Measurements from ENCODE around the gene SFMBT1.

The SFMBT1 gene

DNA sequence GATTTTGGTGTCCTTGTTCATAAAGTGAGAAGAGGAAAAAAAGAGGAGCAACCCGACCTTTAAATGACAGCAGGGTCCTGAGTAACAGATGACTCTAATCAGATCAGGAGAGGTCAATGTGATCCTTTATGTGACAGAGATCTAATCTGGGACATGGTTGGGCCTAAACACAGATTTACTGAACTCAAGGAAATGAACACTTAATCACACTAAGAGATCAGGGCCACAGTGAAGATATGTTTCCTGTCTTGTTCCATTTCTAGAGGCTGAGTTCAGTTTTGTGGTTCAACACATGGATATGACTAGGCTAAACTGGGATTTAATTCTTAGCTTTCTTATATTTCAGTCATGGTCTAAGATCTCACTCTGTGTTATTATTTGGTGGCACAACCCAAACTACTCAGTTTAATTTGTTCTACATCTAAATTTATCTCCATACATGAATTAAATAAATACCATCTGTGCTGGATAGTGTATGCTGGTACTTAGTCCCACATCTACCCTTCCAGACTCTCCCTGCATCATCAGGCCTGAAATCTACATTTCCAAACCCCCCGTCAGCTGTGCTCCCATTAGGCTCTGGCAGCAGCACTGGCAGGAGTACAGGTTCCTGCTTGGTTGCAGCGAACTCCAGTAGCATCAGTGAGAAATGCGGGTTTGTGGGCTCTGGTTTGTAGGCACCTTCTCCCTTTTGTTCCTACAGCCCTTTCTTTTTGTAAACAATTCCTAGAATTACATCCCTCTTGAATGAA, 22.6 kb downstream of the SFMBT1 start:
- H2AFZ ChIP-seq (ENCODE audit: low read depth, low read length), result no peak overlapping the region
- no peak overlapping the region for H3K23ac ChIP-seq (ENCODE audit: low read length in 2 of 2)
- no peaks in the 10 kb centered on the region for H3K27me3 ChIP-seq (ENCODE audit: control insufficient read depth in 1 of 2, insufficient read depth in 1 of 2, low read length in 2 of 2)
- H3K4ac ChIP-seq (ENCODE audit: low read depth in 1 of 2, low read length in 2 of 2), result no peak overlapping the region
- H3K9ac ChIP-seq (ENCODE audit: low read length), result no peak overlapping the region
- no peak overlapping the region for H2BK12ac ChIP-seq (ENCODE audit: low read length in 2 of 2)
- no peak overlapping the region for H3K27ac ChIP-seq (ENCODE audit: low read length, poor library complexity, severe bottlenecking)
- H3K36me3 ChIP-seq (ENCODE audit: control insufficient read depth in 1 of 2, insufficient read depth in 2 of 2, low read depth in 1 of 2, low read length in 2 of 2), result no peaks in the 10 kb centered on the region
- H4K8ac ChIP-seq (ENCODE audit: low read length), result no peak overlapping the region
- H3K4me1 ChIP-seq (ENCODE audit: control insufficient read depth, insufficient read depth, low read depth, low read length), result no peaks in the 10 kb centered on the region
- peak; percentile 34 for DNase-seq
- H2BK15ac ChIP-seq (ENCODE audit: low read depth, poor library complexity, severe bottlenecking), result no peak overlapping the region
- no peak overlapping the region for H3K4me2 ChIP-seq (ENCODE audit: low read length, poor library complexity, severe bottlenecking)
- H2AK5ac ChIP-seq (ENCODE audit: low read length, severe bottlenecking), result no peak overlapping the region
- H4K91ac ChIP-seq (ENCODE audit: low read length), result no peak overlapping the region
- no peak overlapping the region for H3K18ac ChIP-seq (ENCODE audit: low read depth in 1 of 2, low read length in 2 of 2)
- H3K9me3 ChIP-seq (ENCODE audit: control insufficient read depth, low read length), result no peaks in the 10 kb centered on the region
- no peak overlapping the region for H2BK120ac ChIP-seq (ENCODE audit: low read depth, low read length)
- H3K4me3 ChIP-seq (ENCODE audit: insufficient read depth in 1 of 2, low read depth in 1 of 2, low read length in 2 of 2), result no peak overlapping the region
- H3K14ac ChIP-seq (ENCODE audit: low read length in 2 of 2), result no peak overlapping the region
- H3K79me1 ChIP-seq (replicated peaks; ENCODE audit: low read length, poor library complexity, severe bottlenecking), result peaks cover 6% of the 10 kb centered on the region
- 78% methylated on average over 4 of the region's 4 CpGs for WGBS
- no peak overlapping the region for H2BK5ac ChIP-seq (ENCODE audit: low read depth, low read length, poor library complexity, severe bottlenecking)

DNA sequence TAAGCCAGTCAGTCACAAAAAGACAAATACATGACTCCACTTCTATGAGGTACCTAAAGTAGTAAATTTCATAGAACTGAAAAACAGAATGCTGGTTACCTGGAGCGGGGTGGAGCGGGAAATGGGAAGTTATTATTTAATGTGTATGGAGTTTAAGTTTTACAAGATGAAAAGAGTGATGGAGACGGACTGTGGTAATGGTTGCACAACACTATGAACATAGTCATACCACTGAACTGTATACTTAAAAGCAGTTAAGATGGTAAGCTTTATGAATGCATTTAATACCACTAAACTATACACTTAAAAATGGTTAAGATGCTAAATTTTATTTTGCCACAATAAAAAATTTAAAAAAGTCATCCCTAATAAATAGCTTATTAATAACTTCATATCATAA, 23.2 kb downstream of the SFMBT1 start:
- DNase-seq, result no peak
- Histone ChIP-seq H3K4me2 (ENCODE audit: low read length, poor library complexity, severe bottlenecking) (no peak overlapping the region), H3K14ac (ENCODE audit: low read length in 2 of 2) (no peak overlapping the region), H3K79me1 (replicated peaks; ENCODE audit: low read length, poor library complexity, severe bottlenecking) (peaks cover 7% of the 10 kb centered on the region), H4K8ac (ENCODE audit: low read length) (no peak overlapping the region), H2BK12ac (ENCODE audit: low read length in 2 of 2) (no peak overlapping the region), H3K18ac (ENCODE audit: low read depth in 1 of 2, low read length in 2 of 2) (no peak overlapping the region), H3K27ac (ENCODE audit: low read length, poor library complexity, severe bottlenecking) (no peak overlapping the region), H4K91ac (ENCODE audit: low read length) (no peak overlapping the region), H3K4ac (ENCODE audit: low read depth in 1 of 2, low read length in 2 of 2) (no peak overlapping the region), H3K23ac (ENCODE audit: low read length in 2 of 2) (no peak overlapping the region), H2BK120ac (ENCODE audit: low read depth, low read length) (no peak overlapping the region), H2AFZ (ENCODE audit: low read depth, low read length) (no peak overlapping the region), H2BK15ac (ENCODE audit: low read depth, poor library complexity, severe bottlenecking) (no peak overlapping the region), H3K36me3 (ENCODE audit: control insufficient read depth in 1 of 2, insufficient read depth in 2 of 2, low read depth in 1 of 2, low read length in 2 of 2) (no peaks in the 10 kb centered on the region), H3K4me3 (ENCODE audit: insufficient read depth in 1 of 2, low read depth in 1 of 2, low read length in 2 of 2) (no peak overlapping the region), H3K4me1 (ENCODE audit: control insufficient read depth, insufficient read depth, low read depth, low read length) (no peaks in the 10 kb centered on the region), H2BK5ac (ENCODE audit: low read depth, low read length, poor library complexity, severe bottlenecking) (no peak overlapping the region), H2AK5ac (ENCODE audit: low read length, severe bottlenecking) (no peak overlapping the region), H3K27me3 (ENCODE audit: control insufficient read depth in 1 of 2, insufficient read depth in 1 of 2, low read length in 2 of 2) (no peaks in the 10 kb centered on the region), H3K9ac (ENCODE audit: low read length) (no peak overlapping the region), H3K9me3 (ENCODE audit: control insufficient read depth, low read length) (no peaks in the 10 kb centered on the region)
- 100% methylated on average over 2 of the region's 3 CpGs for WGBS

DNA sequence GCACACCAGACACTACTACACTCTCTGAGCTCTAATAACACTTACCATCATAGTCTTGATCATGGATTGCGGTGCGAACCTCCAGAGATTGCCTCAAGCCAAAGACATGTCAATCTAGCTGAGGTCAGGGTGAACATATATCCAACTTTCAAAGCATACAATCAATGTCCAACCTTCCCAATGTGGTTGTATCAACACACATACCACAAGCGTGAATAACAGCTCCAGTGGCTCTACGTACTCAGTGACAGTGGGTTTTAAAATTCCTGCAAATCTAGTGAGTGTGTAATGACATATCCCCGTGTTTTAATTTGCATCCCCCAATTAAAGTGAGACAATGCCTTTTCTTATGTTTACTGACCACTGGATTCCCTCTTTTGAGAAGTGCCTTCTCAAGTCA, 29.6 kb downstream of the SFMBT1 start:
- 90% methylated on average over 5 of the region's 5 CpGs for WGBS
- Histone ChIP-seq H2BK15ac (ENCODE audit: low read depth, poor library complexity, severe bottlenecking) (no peak overlapping the region), H3K18ac (ENCODE audit: low read depth in 1 of 2, low read length in 2 of 2) (no peak overlapping the region), H3K9me3 (ENCODE audit: control insufficient read depth, low read length) (no peaks in the 10 kb centered on the region), H2BK120ac (ENCODE audit: low read depth, low read length) (no peak overlapping the region), H3K27me3 (ENCODE audit: control insufficient read depth in 1 of 2, insufficient read depth in 1 of 2, low read length in 2 of 2) (no peaks in the 10 kb centered on the region), H3K36me3 (ENCODE audit: control insufficient read depth in 1 of 2, insufficient read depth in 2 of 2, low read depth in 1 of 2, low read length in 2 of 2) (no peaks in the 10 kb centered on the region), H2BK5ac (ENCODE audit: low read depth, low read length, poor library complexity, severe bottlenecking) (no peak overlapping the region), H3K4ac (ENCODE audit: low read depth in 1 of 2, low read length in 2 of 2) (no peak overlapping the region), H2AK5ac (ENCODE audit: low read length, severe bottlenecking) (no peak overlapping the region), H3K4me1 (ENCODE audit: control insufficient read depth, insufficient read depth, low read depth, low read length) (no peaks in the 10 kb centered on the region), H3K14ac (ENCODE audit: low read length in 2 of 2) (no peak overlapping the region), H3K27ac (ENCODE audit: low read length, poor library complexity, severe bottlenecking) (no peak overlapping the region), H2AFZ (ENCODE audit: low read depth, low read length) (no peak overlapping the region), H3K4me3 (ENCODE audit: insufficient read depth in 1 of 2, low read depth in 1 of 2, low read length in 2 of 2) (no peak overlapping the region), H3K9ac (ENCODE audit: low read length) (no peak overlapping the region), H2BK12ac (ENCODE audit: low read length in 2 of 2) (no peak overlapping the region), H4K8ac (ENCODE audit: low read length) (no peak overlapping the region), H3K4me2 (ENCODE audit: low read length, poor library complexity, severe bottlenecking) (no peak overlapping the region), H3K23ac (ENCODE audit: low read length in 2 of 2) (no peak overlapping the region), H4K91ac (ENCODE audit: low read length) (no peak overlapping the region), H3K79me1 (replicated peaks; ENCODE audit: low read length, poor library complexity, severe bottlenecking) (peaks cover 8% of the 10 kb centered on the region)
- DNase-seq, result no peak

DNA sequence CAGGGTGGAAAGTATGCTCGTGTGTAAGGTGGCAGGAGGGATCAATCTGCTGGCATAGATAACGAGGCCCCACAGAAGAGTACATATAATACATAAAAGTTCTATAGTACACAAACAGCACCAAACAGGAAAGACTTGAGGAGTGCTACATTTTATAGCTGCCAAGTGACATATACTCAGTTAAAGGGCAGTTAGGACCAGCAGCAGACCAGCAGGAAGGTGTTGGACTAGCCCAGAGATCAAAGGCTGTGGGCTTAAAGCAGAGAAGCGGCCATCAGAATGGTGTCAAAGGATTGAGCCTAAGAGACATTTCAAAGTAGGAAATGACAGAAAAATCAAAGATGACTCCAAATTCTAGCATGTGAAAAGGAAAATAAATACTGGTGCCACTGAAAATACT, 34.5 kb downstream of the SFMBT1 start:
- Histone ChIP-seq H2BK120ac (ENCODE audit: low read depth, low read length) (no peak overlapping the region), H3K27ac (ENCODE audit: low read length, poor library complexity, severe bottlenecking) (no peak overlapping the region), H2AFZ (ENCODE audit: low read depth, low read length) (no peak overlapping the region), H2BK15ac (ENCODE audit: low read depth, poor library complexity, severe bottlenecking) (no peak overlapping the region), H4K8ac (ENCODE audit: low read length) (no peak overlapping the region), H2BK12ac (ENCODE audit: low read length in 2 of 2) (no peak overlapping the region), H4K91ac (ENCODE audit: low read length) (no peak overlapping the region), H3K36me3 (ENCODE audit: control insufficient read depth in 1 of 2, insufficient read depth in 2 of 2, low read depth in 1 of 2, low read length in 2 of 2) (no peaks in the 10 kb centered on the region), H3K4ac (ENCODE audit: low read depth in 1 of 2, low read length in 2 of 2) (no peak overlapping the region), H3K18ac (ENCODE audit: low read depth in 1 of 2, low read length in 2 of 2) (no peak overlapping the region), H3K27me3 (ENCODE audit: control insufficient read depth in 1 of 2, insufficient read depth in 1 of 2, low read length in 2 of 2) (no peaks in the 10 kb centered on the region), H3K4me3 (ENCODE audit: insufficient read depth in 1 of 2, low read depth in 1 of 2, low read length in 2 of 2) (no peak overlapping the region), H3K9me3 (ENCODE audit: control insufficient read depth, low read length) (no peaks in the 10 kb centered on the region), H3K23ac (ENCODE audit: low read length in 2 of 2) (no peak overlapping the region), H3K4me2 (ENCODE audit: low read length, poor library complexity, severe bottlenecking) (no peak overlapping the region), H2AK5ac (ENCODE audit: low read length, severe bottlenecking) (no peak overlapping the region), H3K4me1 (ENCODE audit: control insufficient read depth, insufficient read depth, low read depth, low read length) (no peaks in the 10 kb centered on the region), H3K9ac (ENCODE audit: low read length) (no peak overlapping the region), H3K14ac (ENCODE audit: low read length in 2 of 2) (no peak overlapping the region), H2BK5ac (ENCODE audit: low read depth, low read length, poor library complexity, severe bottlenecking) (no peak overlapping the region), H3K79me1 (replicated peaks; ENCODE audit: low read length, poor library complexity, severe bottlenecking) (peaks cover 7% of the 10 kb centered on the region)
- DNase-seq, result no peak
- WGBS, result 91% methylated on average over 1 of the region's 3 CpGs

Measured in mesenchymal stem cell (in vitro differentiated cells and primary cell).